ENCODE results near the gene CPNE5.

DNA sequence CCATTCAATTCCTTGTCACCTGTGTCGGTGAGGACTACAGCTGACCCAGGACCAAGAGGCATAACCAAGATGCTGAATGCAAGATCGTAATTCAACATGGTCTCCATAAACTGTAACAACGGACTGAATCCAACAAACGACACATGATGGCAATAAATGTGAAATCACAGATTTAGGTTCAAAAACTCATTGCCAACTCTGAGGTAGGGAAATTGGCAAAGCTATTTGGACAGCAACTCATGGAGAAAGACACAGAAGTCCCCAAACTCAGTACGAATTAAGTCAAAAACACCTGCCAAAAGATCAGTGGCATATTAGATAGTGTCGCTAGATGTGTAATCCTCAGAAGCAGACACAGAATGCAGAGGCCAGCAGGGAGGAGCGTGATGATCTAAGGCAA, 25.0 kb downstream of the CPNE5 start:
- no peak for TF ChIP-seq EZH2 (IDR thresholded peaks at IDR 0.05; ENCODE audit: low read length, missing control alignments)
- TF ChIP-seq CTCF (conservative IDR thresholded peaks at IDR 0.05 in 1 of 2, IDR thresholded peaks at IDR 0.05 in 1 of 2; ENCODE audit: low read depth in 1 of 2, low read length in 2 of 2), result no peak
